ENCODE measurements around the gene SLC25A25.

DNA sequence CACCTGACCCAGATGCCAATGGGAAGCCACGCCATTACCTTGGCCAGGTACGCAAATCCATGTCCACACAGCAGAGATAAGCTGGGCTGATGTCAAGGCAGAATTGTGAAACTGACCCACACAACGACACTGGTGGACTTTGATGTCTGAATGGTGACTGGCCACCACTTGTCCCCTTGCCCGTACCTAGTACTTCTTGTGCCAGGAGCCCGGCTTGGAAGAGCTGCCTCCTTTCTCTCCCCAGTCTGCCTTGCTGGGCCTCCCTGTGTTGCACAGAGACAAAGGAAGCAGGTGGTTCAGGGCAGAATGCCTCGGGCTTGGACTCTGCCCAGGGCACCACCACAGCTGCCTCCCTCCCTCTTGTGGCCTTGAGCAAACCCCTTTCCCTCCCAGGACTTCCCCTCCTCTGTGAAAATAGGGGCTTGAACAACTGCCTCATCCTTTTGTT lies 36.2 kb downstream of the SLC25A25 start:
- TF ChIP-seq EZH2 (IDR thresholded peaks at IDR 0.05; ENCODE audit: insufficient read depth, poor library complexity, severe bottlenecking) (no peak), EZH2phosphoT487 (IDR thresholded peaks at IDR 0.05; ENCODE audit: insufficient read depth, low read depth) (no peak)
